Stimulated activated naive B cell treated with anti-CD40 and anti-IgM and Interleukin-4, amounts not matched to agents 10 μg/mL and 1 μg/mL and 100 μg/mL, for 72 hours (primary cell): Measurements from ENCODE around the gene CALU.
A peak's percentile ranks its signal among the peaks of the same experiment; 100 is the strongest.

Experiments used
- ATAC-seq, 2 donors: fragments of 150-1000 bp; cut with Tn5 transposase; replicated peaks; 2 replicates each; pipeline ENCODE4 v1.10.0; 2021; ENCODE audit warnings: moderate library complexity in 1 of 2
- DNase-seq: peaks from one replicate; pipeline ENCODE4 v3.0.0; 2021
- H3K27ac Mint-ChIP-seq: one replicate; pipeline ENCODE4 v1.8.0; 2022; ENCODE audit warnings: mild to moderate bottlenecking, mixed read lengths
- H3K27me3 Mint-ChIP-seq, 2 donors: one replicate each; pipeline ENCODE4 v1.8.0; 2022; ENCODE audit warnings: mixed read lengths in 2 of 2
- H3K36me3 Mint-ChIP-seq, 2 donors: one replicate each; pipeline ENCODE4 v1.8.0; 2022; ENCODE audit warnings: mixed read lengths in 2 of 2, mild to moderate bottlenecking in 1 of 2
- H3K4me1 Mint-ChIP-seq, 2 donors: one replicate each; pipeline ENCODE4 v1.8.0; 2022; ENCODE audit warnings: mixed read lengths in 2 of 2, mild to moderate bottlenecking in 1 of 2
- H3K4me3 Mint-ChIP-seq, 2 donors: one replicate each; pipeline ENCODE4 v1.8.0; 2022; ENCODE audit warnings: mild to moderate bottlenecking in 2 of 2, mixed read lengths in 2 of 2, moderate library complexity in 1 of 2
- H3K9me3 Mint-ChIP-seq, 2 donors: one replicate each; pipeline ENCODE4 v1.8.0; 2022; ENCODE audit warnings: mixed read lengths in 2 of 2, mild to moderate bottlenecking in 1 of 2

The CALU gene

GRCh38 chr7:128775744-128776474 is 36.8 kb downstream of the CALU start, which contains the start of gene OPN1SW:
TSS of gene OPN1SW (minus strand) at chr7:128775794. CDS start at chr7:128775781, 13 bp downstream.
- Mint-ChIP-seq H3K27ac (peak within 1 kb of the TSS; percentile 51), H3K9me3 (peaks cover 7 to 10% of the 10 kb centered on the region in 2 donors), H3K4me3 (no peak within 1 kb of the TSS), H3K36me3 (peaks cover 20 to 44% of the 10 kb centered on the region in 2 donors), H3K27me3 (peaks cover 0 to 4% of the 10 kb centered on the region in 2 donors), H3K4me1 (peaks cover 0 to 10% of the 10 kb centered on the region in 2 donors)
- DNase-seq (no peak), ATAC-seq (no peak)

DNA sequence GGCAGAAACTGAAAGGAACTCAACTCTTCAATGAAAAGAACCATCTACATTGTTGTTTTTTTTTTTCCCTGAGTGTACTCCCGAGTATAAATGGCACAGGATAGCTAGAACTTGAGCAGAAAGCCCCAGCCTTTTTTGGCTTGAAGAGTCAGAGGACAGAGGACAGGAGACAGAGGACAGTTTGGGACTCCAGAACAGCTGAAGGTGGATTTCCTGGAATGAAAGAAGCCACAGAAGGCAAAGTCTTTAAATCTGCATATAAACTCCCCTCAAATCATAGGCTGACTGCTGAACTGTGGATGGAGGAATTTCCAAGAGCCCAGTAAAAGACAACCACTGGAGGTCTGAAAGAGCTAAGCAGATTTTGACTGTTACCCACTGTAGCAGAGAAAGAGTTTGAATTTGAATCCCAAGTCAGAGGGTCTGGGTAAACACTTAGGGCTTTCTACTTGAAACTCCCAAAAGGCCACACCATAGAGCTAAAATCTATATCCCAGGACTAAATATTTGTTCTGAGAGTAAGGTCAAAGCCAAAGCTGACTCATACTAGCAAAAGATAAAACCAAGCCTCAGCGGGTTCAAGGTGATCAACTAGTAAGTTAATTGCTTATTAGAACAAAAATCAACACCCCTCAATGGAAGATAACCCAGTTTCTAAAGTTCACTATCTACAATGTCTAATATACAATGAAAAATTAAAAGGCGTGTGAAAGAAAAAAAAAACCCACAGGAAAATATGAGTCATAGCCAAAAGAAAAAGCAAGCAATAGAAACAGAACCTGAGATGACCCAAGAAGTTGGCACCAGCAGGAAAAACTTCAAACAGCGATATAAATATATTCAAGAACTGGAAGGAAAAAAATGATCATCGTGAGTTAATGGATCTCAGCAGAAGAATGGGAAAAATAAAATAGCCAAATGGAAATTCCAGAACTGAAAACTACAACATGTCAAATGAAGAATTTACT is 38.3 kb downstream of the CALU start:
- H3K9me3 Mint-ChIP-seq: peaks cover 7 to 10% of the 10 kb centered on the region in 2 donors
- peaks cover 0 to 10% of the 10 kb centered on the region in 2 donors for H3K4me1 Mint-ChIP-seq
- DNase-seq (no peak), ATAC-seq (no peak)
- H3K36me3 Mint-ChIP-seq: peaks cover 16 to 31% of the 10 kb centered on the region in 2 donors
- peak overlapping the region; percentile 31 for H3K27ac Mint-ChIP-seq
- H3K27me3 Mint-ChIP-seq: peaks cover 0 to 4% of the 10 kb centered on the region in 2 donors
- no peak overlapping the region for H3K4me3 Mint-ChIP-seq

DNA sequence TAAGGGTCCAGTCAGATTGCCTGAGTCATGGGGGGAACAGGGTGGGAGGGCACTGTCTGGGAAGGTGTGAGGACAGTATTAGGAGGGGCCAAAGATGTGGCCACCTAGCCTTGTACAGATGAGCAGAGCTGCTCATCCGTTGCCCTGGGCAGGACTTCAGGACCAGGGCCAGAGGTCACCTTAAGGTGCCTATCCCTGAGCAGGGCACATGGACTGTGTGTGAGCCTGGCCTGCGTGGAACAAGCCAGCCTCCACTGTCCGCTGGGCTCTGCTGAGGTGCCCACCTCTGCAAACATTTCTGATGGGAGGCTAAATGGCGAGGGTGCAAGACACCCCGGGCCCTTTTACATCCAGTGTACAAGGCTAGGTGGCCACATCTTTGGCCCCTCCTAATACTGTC is 39.8 kb downstream of the CALU start:
- Mint-ChIP-seq H3K4me3 (no peak overlapping the region), H3K4me1 (peaks cover 0 to 10% of the 10 kb centered on the region in 2 donors), H3K27me3 (peaks cover 0 to 4% of the 10 kb centered on the region in 2 donors), H3K36me3 (peaks cover 16 to 21% of the 10 kb centered on the region in 2 donors), H3K9me3 (peaks cover 7 to 10% of the 10 kb centered on the region in 2 donors), H3K27ac (no peak overlapping the region)
- DNase-seq (no peak), ATAC-seq (no peak)

DNA sequence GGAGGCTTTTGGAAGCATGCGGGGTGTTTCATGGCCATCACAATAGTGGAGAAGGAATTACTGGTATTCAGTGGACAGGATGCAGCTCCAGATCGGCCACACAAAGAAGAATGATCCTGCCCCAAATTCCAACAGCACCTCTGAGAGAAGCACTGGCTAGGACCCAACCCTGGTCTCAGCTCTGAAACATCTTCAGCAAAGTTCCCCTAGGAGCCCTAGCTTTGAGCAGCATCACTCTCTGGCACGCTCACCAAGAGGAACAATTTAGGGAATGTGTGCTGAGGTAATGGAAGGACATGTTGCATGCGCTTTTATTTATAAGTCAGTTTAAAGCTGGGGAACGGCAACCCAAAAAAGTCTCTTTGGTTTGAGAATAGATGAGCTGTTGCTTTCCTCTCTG is 42.0 kb downstream of the CALU start:
- Mint-ChIP-seq H3K36me3 (peaks cover 0 to 7% of the 10 kb centered on the region in 2 donors), H3K4me3 (no peak overlapping the region), H3K27me3 (peaks cover 0 to 4% of the 10 kb centered on the region in 2 donors), H3K27ac (no peak overlapping the region), H3K9me3 (peaks cover 7 to 10% of the 10 kb centered on the region in 2 donors), H3K4me1 (peaks cover 0 to 10% of the 10 kb centered on the region in 2 donors)
- no peak for DNase-seq
- ATAC-seq: no peak

- DNase-seq: no peak
- ATAC-seq: no peak
- peaks cover 0 to 10% of the 10 kb centered on the region in 2 donors for H3K4me1 Mint-ChIP-seq
- no peak overlapping the region for H3K4me3 Mint-ChIP-seq
- peaks cover 7 to 10% of the 10 kb centered on the region in 2 donors for H3K9me3 Mint-ChIP-seq
- peaks cover 0 to 7% of the 10 kb centered on the region in 2 donors for H3K36me3 Mint-ChIP-seq
- peaks cover 0 to 4% of the 10 kb centered on the region in 2 donors for H3K27me3 Mint-ChIP-seq
- H3K27ac Mint-ChIP-seq: no peak overlapping the region
These were observed 42.7 kb downstream of the CALU start for GRCh38 chr7:128781851-128782250.

DNA sequence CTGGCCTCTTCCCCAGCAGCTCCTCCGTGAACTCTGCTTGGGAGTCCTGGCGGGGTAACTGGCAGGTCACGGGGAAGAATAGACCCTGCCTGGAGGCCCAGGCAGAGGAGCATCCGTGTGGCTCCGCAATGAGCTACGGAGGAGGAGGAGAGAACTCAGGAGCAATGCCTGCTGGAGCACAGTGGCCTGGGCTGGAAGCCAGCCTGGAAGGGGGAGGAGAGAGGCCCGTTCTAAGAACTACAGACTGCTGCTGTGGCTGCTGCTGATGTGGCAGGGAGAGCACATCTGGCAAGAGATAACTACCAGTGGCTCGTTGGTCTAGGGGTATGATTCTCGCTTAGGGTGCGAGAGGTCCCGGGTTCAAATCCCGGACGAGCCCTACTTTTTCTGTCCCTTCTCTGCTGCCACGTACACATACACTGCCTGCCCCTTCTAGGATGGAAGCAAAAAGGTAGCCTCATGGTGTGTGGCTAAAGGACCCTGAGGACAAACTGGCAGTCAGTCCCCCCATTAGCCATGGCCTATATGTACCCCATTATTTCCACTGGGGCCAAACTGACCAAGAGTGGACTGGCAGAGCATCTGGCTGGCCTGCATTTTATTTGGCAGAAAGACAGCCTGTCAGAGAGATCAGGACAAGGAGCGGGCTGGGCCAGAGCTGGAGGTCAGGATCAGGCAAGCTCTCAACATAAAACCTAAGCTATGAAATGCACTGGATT is 44.1 kb downstream of the CALU start:
- no peak for DNase-seq
- no peak overlapping the region for H3K4me3 Mint-ChIP-seq
- H3K9me3 Mint-ChIP-seq: peaks cover 0 to 3% of the 10 kb centered on the region in 2 donors
- H3K36me3 Mint-ChIP-seq: no peaks in the 10 kb centered on the region
- H3K4me1 Mint-ChIP-seq: no peaks in the 10 kb centered on the region
- H3K27me3 Mint-ChIP-seq: no peaks in the 10 kb centered on the region
- peak in 1 of 2 donors; percentile 33 for ATAC-seq
- peak overlapping the region; percentile 74 for H3K27ac Mint-ChIP-seq

GRCh38 chr7:128785738-128786137 is 46.6 kb downstream of the CALU start:
- Mint-ChIP-seq H3K27me3 (no peaks in the 10 kb centered on the region), H3K27ac (no peak overlapping the region), H3K36me3 (peaks cover 0 to 1% of the 10 kb centered on the region in 2 donors), H3K4me3 (no peak overlapping the region), H3K4me1 (peaks cover 4 to 5% of the 10 kb centered on the region in 2 donors), H3K9me3 (peaks cover 0 to 2% of the 10 kb centered on the region in 2 donors)
- ATAC-seq (no peak), DNase-seq (no peak)

- Mint-ChIP-seq H3K4me1 (peaks cover 5 to 7% of the 10 kb centered on the region in 2 donors), H3K27me3 (no peaks in the 10 kb centered on the region), H3K36me3 (peaks cover 0 to 1% of the 10 kb centered on the region in 2 donors), H3K4me3 (no peak overlapping the region), H3K27ac (no peak overlapping the region), H3K9me3 (peaks cover 0 to 2% of the 10 kb centered on the region in 2 donors)
- ATAC-seq (no peak), DNase-seq (no peak)
These were observed 49.6 kb downstream of the CALU start for GRCh38 chr7:128788446-128789412.

DNA sequence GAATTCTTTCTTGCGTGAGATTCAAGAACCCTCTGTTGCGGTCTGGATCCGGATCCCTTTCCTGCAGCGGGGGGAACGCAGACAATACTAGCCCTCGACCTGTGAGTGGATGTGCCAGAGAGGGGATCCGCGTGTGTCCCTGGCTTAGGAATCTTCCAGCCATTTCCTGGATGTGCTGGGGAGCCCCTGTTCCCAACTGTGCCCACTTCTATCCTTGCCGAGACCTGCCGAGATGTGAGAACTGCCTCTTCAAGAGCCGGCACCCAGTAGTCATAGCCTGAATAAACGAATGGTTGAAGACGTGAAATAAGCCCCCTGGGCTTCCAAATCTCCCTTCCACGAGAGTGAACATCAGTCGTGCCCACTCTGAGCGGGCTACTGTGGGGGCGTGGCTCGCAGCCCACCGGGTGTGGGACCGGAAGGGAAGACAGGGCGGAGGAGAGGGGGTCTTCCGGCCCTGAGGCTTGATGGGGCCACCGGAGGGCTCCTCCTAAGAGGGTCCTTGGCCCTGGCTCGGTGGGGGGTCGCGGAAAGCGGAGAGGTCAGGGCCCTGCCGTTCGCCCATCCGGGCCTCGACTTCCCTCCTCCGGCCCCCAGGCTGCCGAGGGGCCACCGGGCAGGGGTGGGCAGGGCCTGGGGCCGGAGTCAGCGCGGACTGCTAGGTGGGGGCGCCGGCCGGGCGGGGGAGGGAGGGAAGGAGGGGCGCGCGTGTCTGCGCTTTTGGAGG is 51.3 kb downstream of the CALU start:
- ATAC-seq: peak in 1 of 2 donors; percentile 26

DNA sequence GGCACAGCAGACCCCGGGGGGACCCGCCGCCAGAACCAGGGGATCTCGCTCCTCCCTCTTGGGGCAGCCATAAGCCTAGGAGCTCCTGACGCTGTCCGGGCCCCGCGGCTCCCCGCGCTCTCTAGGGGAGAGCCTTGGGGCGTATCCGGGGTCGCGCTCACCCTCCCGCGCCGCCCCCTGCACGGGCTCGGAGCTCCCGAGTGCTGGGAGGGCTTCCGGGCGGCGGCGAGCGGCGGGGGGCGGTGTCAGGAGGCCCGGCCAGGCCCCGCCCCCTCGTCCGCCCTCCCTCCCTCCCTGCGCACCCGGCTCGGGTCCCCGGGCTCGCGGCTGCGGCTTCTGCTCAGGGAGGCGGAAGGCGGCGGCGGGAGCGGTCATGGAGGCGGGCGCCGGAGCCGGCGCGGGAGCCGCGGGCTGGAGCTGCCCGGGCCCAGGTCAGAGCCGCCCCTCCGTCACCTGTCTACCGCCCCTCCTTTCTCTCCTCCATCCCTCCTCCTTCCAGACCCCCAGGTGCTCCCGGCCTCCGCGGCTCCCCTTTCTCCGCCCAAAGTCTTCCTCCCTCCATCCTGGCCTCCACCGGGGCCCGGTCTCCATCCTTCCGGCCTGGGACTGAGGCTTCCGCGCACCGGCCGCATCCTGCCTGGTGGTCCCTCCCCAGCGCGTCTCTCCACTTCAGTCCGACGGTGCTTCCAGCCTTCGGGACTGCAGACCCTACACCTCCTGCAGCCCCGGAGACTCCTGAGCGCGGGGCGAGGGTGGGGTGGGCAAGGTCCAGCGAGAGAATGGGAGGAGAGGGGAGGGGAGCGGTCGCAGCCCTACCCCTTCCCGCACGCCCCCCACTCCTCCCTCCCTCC is 52.2 kb downstream of the CALU start, which contains the start of gene CCDC136:
Gene CCDC136, plus strand, starts transcription at position 848 of the 851 bp plus-strand sequence. CDS start 444 bp downstream, outside the sequence.
- Mint-ChIP-seq H3K4me3 (peak within 1 kb of the TSS; percentile 89 to 95), H3K9me3 (no peaks in the 10 kb centered on the region), H3K27ac (peak within 1 kb of the TSS; percentile 84), H3K4me1 (peaks cover 5 to 8% of the 10 kb centered on the region in 2 donors), H3K27me3 (no peaks in the 10 kb centered on the region), H3K36me3 (peaks cover 0 to 1% of the 10 kb centered on the region in 2 donors)
- DNase-seq (peak; percentile 39), ATAC-seq (peak; percentile 86 to 88)

More for the DNA sequence above, 51.3 kb downstream of the CALU start:
- no peak for DNase-seq
- Mint-ChIP-seq H3K27me3 (no peaks in the 10 kb centered on the region), H3K27ac (no peak overlapping the region), H3K4me3 (peak overlapping the region; percentile 78 to 95), H3K9me3 (peaks cover 0 to 2% of the 10 kb centered on the region in 2 donors), H3K4me1 (peaks cover 5 to 8% of the 10 kb centered on the region in 2 donors), H3K36me3 (peaks cover 0 to 1% of the 10 kb centered on the region in 2 donors)

DNA sequence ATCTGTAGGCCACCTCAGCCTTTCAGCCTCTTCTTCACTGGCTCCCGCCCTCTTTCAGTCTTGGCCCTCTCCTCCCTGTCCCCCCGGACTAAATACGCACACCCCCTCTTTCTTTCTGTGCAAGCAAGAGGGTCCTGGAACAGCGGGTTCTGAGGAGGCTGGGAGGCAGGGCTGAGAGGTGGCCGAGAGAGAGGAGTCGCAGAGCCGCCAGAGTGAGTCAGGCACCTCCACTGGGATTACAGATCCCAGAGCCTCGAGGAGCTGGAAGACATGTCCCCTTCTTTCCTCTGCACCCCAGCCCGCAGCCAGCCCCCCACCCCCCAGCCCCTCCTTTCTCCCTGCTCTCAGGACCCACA is 52.8 kb downstream of the CALU start:
- ATAC-seq: no peak
- H3K27ac Mint-ChIP-seq: no peak overlapping the region
- H3K27me3 Mint-ChIP-seq: no peaks in the 10 kb centered on the region
- H3K9me3 Mint-ChIP-seq: no peaks in the 10 kb centered on the region
- no peak for DNase-seq
- peaks cover 5 to 8% of the 10 kb centered on the region in 2 donors for H3K4me1 Mint-ChIP-seq
- peaks cover 0 to 1% of the 10 kb centered on the region in 2 donors for H3K36me3 Mint-ChIP-seq
- peak overlapping the region; percentile 89 to 95 for H3K4me3 Mint-ChIP-seq
